GM18868 (cell line): Measurements from ENCODE around the gene B4GALNT1.
"Not testable (repeated sequence)": the region's sequence is repeated elsewhere in the genome, so short reads cannot be mapped to it uniquely, and the experiment has no call there.

Source experiments
- ATAC-seq: cut with Tn5 transposase; IDR thresholded peaks from one replicate; pipeline ENCODE4 v1.9.1; 2021; ENCODE audit warnings: mild to moderate bottlenecking, moderate library complexity; ENCODE audit not compliant: unreplicated experiment

B4GALNT1 gene

GRCh38 chr12:57588951-57589610 is 43.9 kb downstream of the B4GALNT1 start:
- not testable (repeated sequence) for ATAC-seq

- no peak for ATAC-seq
Observed at GRCh38 chr12:57586832-57587429, 46.1 kb downstream of the B4GALNT1 start.

GRCh38 chr12:57586128-57586527 is 46.9 kb downstream of the B4GALNT1 start:
- no peak for ATAC-seq

GRCh38 chr12:57585156-57585555 is 47.8 kb downstream of the B4GALNT1 start:
- no peak for ATAC-seq

GRCh38 chr12:57584690-57585089 is 48.3 kb downstream of the B4GALNT1 start:
- ATAC-seq = no peak

GRCh38 chr12:57584050-57584449 is 49.0 kb downstream of the B4GALNT1 start:
- no peak for ATAC-seq

GRCh38 chr12:57583008-57583831 is 49.8 kb downstream of the B4GALNT1 start:
- ATAC-seq = peak; percentile 96

- no peak for ATAC-seq
Observed at GRCh38 chr12:57582440-57582839, 50.6 kb downstream of the B4GALNT1 start.

GRCh38 chr12:57581802-57582201 is 51.2 kb downstream of the B4GALNT1 start:
- no peak for ATAC-seq

- no peak for ATAC-seq
Observed at GRCh38 chr12:57580466-57580795, 52.6 kb downstream of the B4GALNT1 start.

GRCh38 chr12:57579677-57580465 is 53.1 kb downstream of the B4GALNT1 start:
- no peak for ATAC-seq

GRCh38 chr12:57579011-57579410 is 54.0 kb downstream of the B4GALNT1 start:
- ATAC-seq = no peak

- ATAC-seq = no peak
Observed at GRCh38 chr12:57577981-57578758, 54.8 kb downstream of the B4GALNT1 start.

GRCh38 chr12:57576613-57577160 is 56.3 kb downstream of the B4GALNT1 start:
- ATAC-seq = no peak
